HG03159 (cell line): Measurements from ENCODE around the gene LRFN2.

ENCODE experiments used
- ATAC-seq: cut with Tn5 transposase; IDR thresholded peaks from one replicate; pipeline ENCODE4 v1.9.1; 2021; ENCODE audit warnings: mild to moderate bottlenecking, moderate library complexity; ENCODE audit not compliant: unreplicated experiment

The LRFN2 gene

DNA sequence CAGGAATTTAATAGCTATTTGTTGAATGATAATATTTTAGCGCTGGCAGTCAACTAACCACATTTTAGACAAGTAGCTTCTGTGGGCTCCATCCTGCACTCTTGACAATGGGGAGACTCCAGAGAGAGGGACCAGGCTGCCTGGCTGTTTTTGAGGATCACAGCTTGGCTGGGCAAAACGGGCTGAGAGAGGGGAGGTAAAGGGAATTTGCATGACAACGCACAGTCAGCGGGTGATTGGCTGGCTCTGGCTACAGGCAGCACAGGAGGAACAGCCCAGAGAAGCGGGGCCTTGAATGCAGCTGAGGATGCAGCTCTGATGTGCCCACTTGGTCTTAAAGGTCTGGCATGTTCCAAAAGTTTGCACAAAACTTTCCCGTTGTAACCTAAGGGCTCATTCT lies 41.2 kb downstream of the LRFN2 start:
- ATAC-seq: no peak

DNA sequence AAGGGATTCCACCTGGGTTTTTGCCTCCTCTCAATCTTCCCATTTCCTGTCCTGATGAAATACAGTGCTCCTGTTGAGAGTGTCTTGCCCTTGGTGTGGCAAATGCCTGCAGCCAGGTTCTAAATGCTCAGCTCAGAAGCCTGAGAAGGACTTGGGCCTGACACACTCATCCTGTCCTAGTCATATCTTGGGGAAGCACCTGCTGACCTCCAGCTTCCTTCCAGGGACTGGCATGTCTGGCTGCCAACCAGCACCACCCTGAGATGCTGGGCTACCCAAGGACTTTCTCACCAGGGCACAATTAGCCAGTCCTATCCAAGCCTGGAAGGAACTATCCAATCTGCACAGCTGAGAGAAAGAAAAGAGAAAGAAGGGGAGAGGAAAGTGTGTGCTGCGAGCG lies 43.4 kb downstream of the LRFN2 start:
- ATAC-seq: no peak

DNA sequence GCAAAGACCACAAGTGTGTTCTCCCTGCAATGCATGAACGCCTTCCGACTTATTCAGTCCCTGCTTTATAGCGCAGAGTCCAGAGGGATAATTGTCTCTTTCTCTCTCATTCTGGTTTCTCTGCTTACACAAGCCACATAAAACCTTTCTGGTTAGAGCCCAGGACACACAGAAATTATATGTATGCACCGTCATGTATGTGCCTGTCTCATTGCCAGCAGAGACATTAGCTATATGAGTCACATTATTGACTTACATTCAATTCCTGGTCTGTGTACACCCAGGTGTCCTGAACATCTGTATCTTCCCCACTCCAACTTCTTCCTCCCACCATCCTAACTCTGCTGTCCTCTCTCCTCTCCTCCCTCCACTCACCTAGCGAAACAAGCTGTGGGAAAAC lies 44.0 kb downstream of the LRFN2 start:
- no peak for ATAC-seq

- ATAC-seq: no peak
Measured at GRCh38 chr6:40542175-40542764, 44.9 kb downstream of the LRFN2 start.

GRCh38 chr6:40541556-40542174 lies 45.5 kb downstream of the LRFN2 start:
- ATAC-seq: no peak

DNA sequence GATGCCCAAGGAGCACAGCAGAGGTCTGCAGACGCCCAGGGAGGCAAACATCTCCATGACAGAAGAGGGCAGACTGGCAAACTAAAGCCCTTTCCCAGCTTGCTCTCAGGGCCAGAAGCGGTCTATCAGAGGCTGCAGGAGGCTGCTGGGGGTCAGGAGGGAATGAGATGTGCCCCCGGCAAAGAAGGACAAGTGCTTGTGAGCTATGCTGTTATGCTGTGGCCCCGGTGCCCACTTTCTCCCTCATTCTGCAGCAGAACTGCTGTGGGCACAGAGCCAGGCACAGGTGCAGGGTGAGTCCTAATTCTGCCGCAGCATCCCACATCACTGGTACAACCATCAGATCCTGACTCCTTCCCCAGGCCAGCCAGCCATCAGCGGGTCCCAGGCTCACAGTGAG lies 46.4 kb downstream of the LRFN2 start:
- ATAC-seq: no peak

GRCh38 chr6:40539853-40540252 lies 47.3 kb downstream of the LRFN2 start:
- no peak for ATAC-seq

DNA sequence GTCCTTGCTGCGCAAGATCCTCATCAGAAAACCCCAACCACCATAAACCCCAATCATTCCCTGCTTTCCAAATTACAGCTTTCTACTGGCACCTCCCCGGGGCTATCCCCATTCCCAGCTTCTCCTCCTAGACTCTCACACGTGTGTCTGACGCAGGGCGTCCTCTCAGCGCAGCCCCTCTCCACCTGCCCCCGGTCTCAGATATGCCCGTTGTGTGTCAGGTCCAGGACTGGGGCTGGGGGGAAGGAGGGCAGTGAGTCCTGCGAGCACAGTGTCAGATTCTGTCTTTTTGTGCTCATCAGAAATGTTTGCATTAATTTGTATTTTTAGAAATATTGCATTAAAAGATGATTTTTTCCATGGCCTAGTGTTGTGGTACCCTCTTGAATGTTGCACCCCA lies 48.6 kb downstream of the LRFN2 start:
- no peak for ATAC-seq

DNA sequence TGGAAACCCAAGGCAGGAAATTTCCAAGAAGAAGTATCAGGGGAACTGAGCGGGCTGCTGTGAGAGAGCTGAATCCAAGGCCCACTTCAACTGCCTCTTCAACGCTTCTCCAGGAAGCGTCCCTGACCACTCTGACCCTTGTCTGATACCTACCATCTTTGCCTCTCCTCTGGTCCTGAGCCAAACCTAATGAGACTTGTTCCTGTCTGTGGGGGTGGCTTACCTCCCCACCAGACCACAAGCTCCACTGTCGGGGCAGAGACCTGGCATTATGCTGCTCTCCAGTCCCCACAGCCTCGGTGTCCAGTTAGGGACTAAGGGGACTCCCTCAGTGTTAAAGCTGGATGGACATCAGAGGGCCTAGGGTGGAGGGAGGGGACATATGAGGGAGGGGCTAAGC lies 49.7 kb downstream of the LRFN2 start:
- no peak for ATAC-seq

GRCh38 chr6:40536442-40536841 lies 50.7 kb downstream of the LRFN2 start:
- ATAC-seq: no peak

DNA sequence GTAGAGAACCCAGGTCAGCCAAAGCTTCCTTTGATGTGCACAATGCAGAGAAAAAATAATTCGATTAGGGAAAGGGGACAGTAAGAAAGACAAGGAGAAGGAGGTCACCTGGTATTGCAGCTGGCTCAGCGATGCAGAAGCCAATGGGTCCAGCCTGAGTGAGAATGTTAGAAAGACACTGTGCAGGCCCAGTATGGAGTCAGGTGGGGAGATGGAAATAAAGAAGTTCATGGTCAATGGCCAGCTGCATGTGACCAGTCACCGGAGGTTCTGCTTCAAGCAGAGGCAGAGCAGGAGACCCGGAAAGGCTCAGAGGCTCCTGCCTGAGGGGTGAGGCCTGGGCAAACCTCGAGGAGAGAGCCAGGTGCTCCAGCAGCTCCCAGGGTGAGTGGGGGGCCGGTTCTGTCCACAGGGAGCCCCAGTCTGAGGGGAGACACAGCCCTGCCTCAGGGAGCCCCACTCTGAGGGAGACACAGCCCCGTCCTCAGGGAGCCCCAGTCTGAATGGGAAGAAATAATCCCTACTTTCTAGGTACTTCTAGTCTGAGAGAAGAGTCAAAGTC lies 51.3 kb downstream of the LRFN2 start:
- no peak for ATAC-seq

DNA sequence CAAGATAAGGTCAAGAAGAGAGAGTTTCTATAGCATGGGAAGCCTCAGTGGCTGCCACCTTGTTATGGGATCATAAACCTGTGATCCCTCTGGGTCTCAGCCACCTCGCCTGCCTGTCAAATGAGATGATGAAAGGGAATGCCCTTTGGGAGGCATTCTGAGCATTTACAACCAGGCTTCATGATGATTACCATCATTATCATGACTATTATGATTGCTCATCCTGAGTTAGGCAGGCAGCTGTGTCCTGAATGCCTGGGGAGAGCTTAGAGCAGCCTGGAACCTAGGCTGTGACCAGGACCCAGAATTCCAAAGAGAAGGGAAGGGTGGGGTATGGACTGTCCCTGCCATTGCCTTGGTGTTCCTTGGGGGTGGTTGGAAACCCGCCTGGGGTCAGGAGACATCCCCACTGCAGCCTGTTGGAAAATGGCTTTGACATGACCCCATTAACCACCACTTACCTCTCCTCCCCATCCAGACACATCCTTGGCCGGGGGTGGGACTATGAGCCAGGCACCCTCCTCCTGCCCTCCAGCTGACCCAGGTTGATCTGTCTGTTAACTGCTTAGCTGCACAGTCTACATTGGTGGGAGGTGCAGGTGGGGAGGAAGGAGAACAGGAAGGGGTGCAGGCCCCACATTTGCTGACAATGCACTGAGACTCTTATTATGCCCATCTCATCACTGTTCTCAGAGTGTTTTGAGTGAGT lies 51.9 kb downstream of the LRFN2 start:
- ATAC-seq: no peak

DNA sequence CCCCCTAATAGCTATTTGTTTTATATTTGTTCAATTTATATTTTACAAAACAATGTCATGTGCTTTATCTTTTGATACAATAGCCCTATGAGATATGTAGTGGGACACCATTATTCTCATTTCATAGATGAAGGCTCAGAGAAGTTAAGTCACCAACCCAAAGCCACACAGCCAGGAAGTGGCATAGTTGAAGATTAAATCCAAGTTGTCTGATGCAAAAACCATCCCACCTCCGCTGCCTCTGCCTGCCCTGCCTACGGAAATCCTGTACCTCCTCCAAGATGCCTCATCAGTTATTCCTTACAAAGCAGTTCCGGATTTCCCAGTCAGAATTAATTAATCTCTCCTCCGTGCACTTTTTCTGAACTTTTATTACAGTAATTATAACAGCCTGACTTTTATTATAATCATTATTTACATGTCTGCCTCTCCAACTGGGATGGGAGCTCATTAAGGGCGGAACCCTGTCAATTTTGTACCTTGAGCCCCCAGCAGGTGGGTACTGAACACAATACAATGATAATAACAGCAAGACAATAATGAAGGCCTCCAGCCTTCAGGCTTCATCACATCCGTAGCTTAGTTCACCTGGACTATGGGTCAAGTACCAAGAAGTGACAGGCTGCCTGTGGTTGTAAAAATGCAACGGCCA lies 54.7 kb downstream of the LRFN2 start:
- ATAC-seq: no peak

GRCh38 chr6:40529919-40530318 lies 57.2 kb downstream of the LRFN2 start:
- no peak for ATAC-seq

DNA sequence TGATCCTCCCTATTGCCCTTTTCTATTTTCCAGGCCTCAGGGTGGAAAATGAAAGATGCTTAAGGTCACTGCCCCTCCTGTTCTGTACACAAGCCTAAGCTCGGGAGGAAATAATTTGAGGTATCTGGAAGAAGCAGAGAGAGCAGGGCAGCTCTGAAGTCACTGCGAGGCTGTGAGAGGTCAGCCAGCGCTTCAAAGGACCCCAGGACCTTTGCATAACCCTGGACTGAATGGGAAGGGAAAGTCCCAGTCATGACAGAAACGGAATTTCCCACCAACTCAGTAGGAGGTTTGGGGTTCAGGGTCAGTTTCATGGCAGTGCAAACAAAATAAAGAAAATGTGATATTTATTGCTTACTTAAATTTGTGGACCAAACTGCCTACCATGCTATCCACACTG lies 58.1 kb downstream of the LRFN2 start:
- no peak for ATAC-seq

DNA sequence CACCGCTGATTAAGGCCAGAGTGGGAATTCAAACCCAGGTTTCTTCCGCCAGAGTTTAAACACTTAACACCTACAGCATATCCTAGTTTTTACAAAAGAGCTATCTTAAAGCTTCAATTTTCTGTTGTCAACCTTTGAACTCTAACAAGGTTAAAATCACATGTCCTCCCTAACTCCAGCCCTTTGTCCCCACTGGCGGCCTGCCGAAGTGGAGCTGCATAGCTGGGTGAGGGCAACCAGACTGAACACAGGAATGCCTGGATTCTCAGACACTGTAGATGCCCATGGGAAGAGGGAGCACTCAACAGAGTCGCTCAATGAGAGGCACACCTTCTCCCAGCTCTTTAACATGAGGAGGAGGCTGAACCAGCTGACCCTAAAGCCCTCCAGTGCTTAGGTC lies 59.1 kb downstream of the LRFN2 start:
- ATAC-seq: no peak

DNA sequence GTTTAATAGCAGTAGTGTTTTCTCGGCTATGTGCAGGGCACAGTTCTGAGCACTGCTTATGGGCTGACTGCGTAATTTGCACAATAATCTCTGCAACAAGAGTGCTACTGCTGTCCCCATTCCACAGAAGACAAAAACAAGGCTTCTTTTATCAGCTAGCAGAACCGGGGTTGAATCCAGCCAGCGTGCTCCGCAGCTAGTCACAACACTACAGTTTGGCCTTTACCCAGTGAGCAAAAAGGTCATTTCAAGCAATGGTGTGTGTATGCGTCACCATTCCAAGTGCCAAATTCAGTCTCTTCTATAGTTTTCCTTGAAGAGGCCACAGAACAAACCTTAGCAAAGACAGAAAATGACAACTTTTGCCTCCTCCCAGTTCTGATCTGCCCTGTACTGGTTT lies 61.1 kb downstream of the LRFN2 start:
- ATAC-seq: no peak

DNA sequence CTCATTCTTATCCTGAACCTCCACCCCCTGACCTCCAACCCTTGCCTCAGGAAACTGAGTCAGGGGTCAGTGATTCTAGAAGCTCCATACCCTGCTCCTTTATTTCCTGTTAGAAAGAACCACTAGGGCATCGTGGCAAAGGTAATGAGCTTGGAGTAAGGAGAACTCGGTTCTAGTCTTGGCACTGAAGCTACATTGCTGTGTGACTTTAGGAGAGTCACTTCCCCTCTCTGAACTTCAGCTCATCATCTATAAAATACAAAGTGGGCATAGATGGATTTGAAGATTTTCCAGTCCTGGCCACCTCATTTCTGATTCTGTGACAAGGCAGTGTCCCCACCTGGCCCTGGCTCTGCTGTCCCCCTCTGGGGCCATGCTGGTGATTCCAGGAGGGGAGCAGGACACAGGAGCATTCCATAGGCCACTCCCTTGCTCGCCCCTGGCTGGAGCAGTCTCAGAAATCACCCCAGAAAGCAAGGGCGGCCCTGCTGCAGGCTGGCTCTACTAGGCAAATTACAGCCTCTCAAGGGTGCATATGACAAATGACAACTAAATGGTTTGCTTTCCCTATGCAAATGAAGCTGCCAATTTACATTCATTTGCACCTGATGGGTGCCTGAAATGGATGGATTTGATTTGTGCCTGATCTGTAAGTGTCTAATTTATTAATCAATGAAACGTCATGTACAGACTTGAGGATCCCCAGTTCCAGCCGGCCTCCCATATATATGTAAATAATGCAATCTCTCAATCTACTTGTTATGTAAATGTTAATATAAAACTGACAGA lies 62.2 kb downstream of the LRFN2 start:
- ATAC-seq: no peak

- no peak for ATAC-seq
Measured at GRCh38 chr6:40523505-40524172, 63.5 kb downstream of the LRFN2 start.

DNA sequence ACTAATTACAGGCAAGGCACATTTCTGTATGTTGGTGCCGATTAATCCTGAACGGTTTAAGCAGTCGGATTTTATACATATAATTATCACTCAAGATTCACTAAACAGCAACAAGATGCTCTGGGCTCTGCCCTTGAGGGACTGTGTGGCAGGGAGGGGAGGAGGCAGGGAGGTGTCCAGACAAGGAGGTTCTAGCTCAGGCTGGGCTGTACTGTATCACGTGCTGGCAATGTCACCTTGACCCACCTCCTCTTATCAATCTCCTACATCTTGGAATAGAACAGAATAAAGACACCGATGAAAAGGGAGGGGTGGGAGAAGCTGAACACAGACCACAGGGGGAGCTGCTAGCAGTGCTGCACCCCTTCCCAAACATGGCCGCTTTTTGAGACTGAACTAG lies 65.7 kb downstream of the LRFN2 start:
- no peak for ATAC-seq
